NCI-H1694 treated with DMSO at 0.1 percent for 48 hours (cell line): ENCODE data around the gene ZBTB20.

ENCODE experiments used
- DNase-seq: peaks from one replicate; lab custom pipeline; 2025; lab: John Stamatoyannopoulos, UW

Gene ZBTB20

GRCh38 chr3:114762144-114762543 lies 384.9 kb downstream of the ZBTB20 start:
- no peak for DNase-seq

- no peak for DNase-seq
These were observed 386.4 kb downstream of the ZBTB20 start for GRCh38 chr3:114760679-114761078.

- peak; percentile 8 for DNase-seq
These were observed 388.0 kb downstream of the ZBTB20 start for GRCh38 chr3:114758831-114759699.

GRCh38 chr3:114756506-114757279 lies 390.4 kb downstream of the ZBTB20 start:
- DNase-seq, result peak; percentile 36

GRCh38 chr3:114746502-114746901 lies 400.6 kb downstream of the ZBTB20 start:
- DNase-seq, result no peak

GRCh38 chr3:114745322-114746240 lies 401.5 kb downstream of the ZBTB20 start:
- no peak for DNase-seq

- DNase-seq, result no peak
These were observed 403.2 kb downstream of the ZBTB20 start for GRCh38 chr3:114743746-114744485.

GRCh38 chr3:114741066-114741465 lies 406.0 kb downstream of the ZBTB20 start:
- no peak for DNase-seq

GRCh38 chr3:114739627-114740026 lies 407.5 kb downstream of the ZBTB20 start:
- DNase-seq, result no peak

GRCh38 chr3:114732353-114732752 lies 414.7 kb downstream of the ZBTB20 start:
- no peak for DNase-seq

- DNase-seq, result no peak
These were observed 416.7 kb downstream of the ZBTB20 start for GRCh38 chr3:114730397-114730796.

- no peak for DNase-seq
These were observed 419.7 kb downstream of the ZBTB20 start for GRCh38 chr3:114727373-114727772.

- DNase-seq, result no peak
These were observed 421.1 kb downstream of the ZBTB20 start for GRCh38 chr3:114725966-114726365.

- no peak for DNase-seq
These were observed 424.6 kb downstream of the ZBTB20 start for GRCh38 chr3:114722530-114722929.

- DNase-seq, result no peak
These were observed 425.2 kb downstream of the ZBTB20 start for GRCh38 chr3:114721864-114722263.

- no peak for DNase-seq
These were observed 425.9 kb downstream of the ZBTB20 start for GRCh38 chr3:114721209-114721608.

- DNase-seq, result no peak
These were observed 428.2 kb downstream of the ZBTB20 start for GRCh38 chr3:114718898-114719210.

- DNase-seq, result no peak
These were observed 428.8 kb downstream of the ZBTB20 start for GRCh38 chr3:114718071-114718897.

- no peak for DNase-seq
These were observed 430.2 kb downstream of the ZBTB20 start for GRCh38 chr3:114716916-114717315.

- DNase-seq, result no peak
These were observed 431.0 kb downstream of the ZBTB20 start for GRCh38 chr3:114716126-114716525.
